A549 (cell line): ENCODE results near the gene SLC6A12.

Source experiments
- CHD4 ChIP-seq: fragments of 200-600 bp; sonication (generic); IDR thresholded peaks from 2 replicates; pipeline ENCODE4 v1.6.1; 2016; ENCODE audit warnings: antibody characterized with exemption, mild to moderate bottlenecking, borderline replicate concordance
- MAZ ChIP-seq: fragments of 150-350 bp; IDR thresholded peaks from 2 replicates; pipeline ENCODE4 v1.6.1; 2014; ENCODE audit warnings: antibody characterized with exemption, low read depth, low read length, borderline replicate concordance
- TP53 ChIP-seq: fragments of 250-450 bp; sonication (Bioruptor Pico); IDR thresholded peaks from 2 replicates; pipeline ENCODE4 v1.5.0; 2021; ENCODE audit warnings: mild to moderate bottlenecking, moderate library complexity
- ZFP36 ChIP-seq: fragments of 450-650 bp; IDR thresholded peaks from 2 replicates; pipeline ENCODE4 v1.6.1; 2014; ENCODE audit warnings: borderline replicate concordance; ENCODE audit not compliant: partially characterized antibody
- TF ChIP-seq, protein P1 (sequence below): fragments of >200 bp; sonication (Bioruptor Twin); formaldehyde crosslinking; IDR thresholded peaks from 3 replicates; pipeline ENCODE4 v1.5.1; 2016
- TF ChIP-seq, protein P2 (sequence below): IDR thresholded peaks from 2 replicates; pipeline ENCODE4 v1.6.1; 2012

DNA sequence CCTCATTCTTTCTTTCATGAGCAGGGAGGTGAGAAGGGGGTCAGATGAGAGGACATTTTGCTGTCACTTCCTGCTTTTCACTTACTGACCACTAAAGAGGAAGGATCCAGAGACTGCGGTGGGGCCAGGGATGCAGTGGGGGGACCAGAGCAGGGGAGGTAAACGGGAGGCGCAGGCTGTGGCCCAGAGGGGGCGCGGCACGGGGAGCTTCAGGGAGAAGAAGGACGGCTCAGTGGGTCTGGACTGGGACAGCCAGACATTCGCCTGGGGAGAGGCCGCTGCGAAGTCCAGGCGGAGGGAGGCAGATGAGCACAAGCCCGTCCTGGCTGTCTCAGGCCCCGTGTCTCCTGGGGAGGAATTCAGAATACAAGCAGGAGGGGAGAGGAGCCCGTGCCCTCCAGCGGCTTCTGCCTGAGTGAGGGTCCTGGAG is 41.2 kb downstream of the SLC6A12 start:
- no peak for TF ChIP-seq ZFP36
- TF ChIP-seq, protein P1, sequence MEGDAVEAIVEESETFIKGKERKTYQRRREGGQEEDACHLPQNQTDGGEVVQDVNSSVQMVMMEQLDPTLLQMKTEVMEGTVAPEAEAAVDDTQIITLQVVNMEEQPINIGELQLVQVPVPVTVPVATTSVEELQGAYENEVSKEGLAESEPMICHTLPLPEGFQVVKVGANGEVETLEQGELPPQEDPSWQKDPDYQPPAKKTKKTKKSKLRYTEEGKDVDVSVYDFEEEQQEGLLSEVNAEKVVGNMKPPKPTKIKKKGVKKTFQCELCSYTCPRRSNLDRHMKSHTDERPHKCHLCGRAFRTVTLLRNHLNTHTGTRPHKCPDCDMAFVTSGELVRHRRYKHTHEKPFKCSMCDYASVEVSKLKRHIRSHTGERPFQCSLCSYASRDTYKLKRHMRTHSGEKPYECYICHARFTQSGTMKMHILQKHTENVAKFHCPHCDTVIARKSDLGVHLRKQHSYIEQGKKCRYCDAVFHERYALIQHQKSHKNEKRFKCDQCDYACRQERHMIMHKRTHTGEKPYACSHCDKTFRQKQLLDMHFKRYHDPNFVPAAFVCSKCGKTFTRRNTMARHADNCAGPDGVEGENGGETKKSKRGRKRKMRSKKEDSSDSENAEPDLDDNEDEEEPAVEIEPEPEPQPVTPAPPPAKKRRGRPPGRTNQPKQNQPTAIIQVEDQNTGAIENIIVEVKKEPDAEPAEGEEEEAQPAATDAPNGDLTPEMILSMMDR: no peak
- no peak for TF ChIP-seq MAZ
- TF ChIP-seq CHD4: no peak
- TF ChIP-seq TP53 (CRISPR knock-in tag): no peak
- TF ChIP-seq, protein P2, sequence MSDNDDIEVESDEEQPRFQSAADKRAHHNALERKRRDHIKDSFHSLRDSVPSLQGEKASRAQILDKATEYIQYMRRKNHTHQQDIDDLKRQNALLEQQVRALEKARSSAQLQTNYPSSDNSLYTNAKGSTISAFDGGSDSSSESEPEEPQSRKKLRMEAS: no peak
